GM23338 (cell line): ENCODE measurements around the gene VEGFC. TPM values are rescaled to one million over a fixed set of nuclear protein-coding genes. Genes with fewer than 3 reads are reported as not detected.

ENCODE experiments used
- ATAC-seq: fragments of 200-7000 bp; cut with Tn5 transposase; 3 replicates; pipeline ENCODE4 v1.9.1; 2020
- DNase-seq: peaks from one replicate; pipeline ENCODE4 v3.0.0-alpha.2; 2015; ENCODE audit warnings: low spot score
- H2AFZ ChIP-seq: fragments of 200-600 bp; sonication (generic); 2 replicates; pipeline ENCODE4 v1.8.0; 2016; ENCODE audit warnings: antibody characterized with exemption, mild to moderate bottlenecking, moderate library complexity
- H3F3A ChIP-seq: fragments of 200-600 bp; sonication (generic); replicated peaks from 2 replicates; pipeline ENCODE4 v1.8.0; 2017; ENCODE audit warnings: antibody characterized with exemption, mixed run types, low read depth
- H3K27ac ChIP-seq: fragments of 200-600 bp; sonication (generic); 2 replicates; pipeline ENCODE4 v1.6.1; 2016; ENCODE audit warnings: low read depth
- H3K27me3 ChIP-seq: fragments of 200-600 bp; sonication (generic); 2 replicates; pipeline ENCODE4 v1.8.0; 2016; ENCODE audit warnings: mild to moderate bottlenecking, mixed run types, moderate library complexity; ENCODE audit not compliant: insufficient read depth
- H3K36me3 ChIP-seq: fragments of 200-600 bp; sonication (generic); 2 replicates; pipeline ENCODE4 v1.8.0; 2016; ENCODE audit warnings: mild to moderate bottlenecking; ENCODE audit not compliant: insufficient read depth
- H3K4me1 ChIP-seq: fragments of 200-600 bp; sonication (generic); 2 replicates; pipeline ENCODE4 v1.8.0; 2016; ENCODE audit warnings: mild to moderate bottlenecking, moderate library complexity; ENCODE audit not compliant: insufficient read depth
- H3K4me2 ChIP-seq: fragments of 200-600 bp; sonication (generic); 2 replicates; pipeline ENCODE4 v1.7.1; 2017; ENCODE audit warnings: mixed run types
- H3K4me3 ChIP-seq: fragments of 200-600 bp; sonication (generic); 2 replicates; pipeline ENCODE4 v1.6.1; 2016; ENCODE audit warnings: mixed run types
- H3K79me2 ChIP-seq: fragments of 200-600 bp; sonication (generic); replicated peaks from 2 replicates; pipeline ENCODE4 v1.8.0; 2017; ENCODE audit warnings: mild to moderate bottlenecking; ENCODE audit not compliant: insufficient read depth
- H3K9me2 ChIP-seq: fragments of 200-600 bp; sonication (generic); 2 replicates; pipeline ENCODE4 v1.8.0; 2017; ENCODE audit not compliant: insufficient read depth
- H4K20me1 ChIP-seq: fragments of 200-600 bp; sonication (generic); replicated peaks from 2 replicates; pipeline ENCODE4 v1.8.0; 2017; ENCODE audit warnings: mild to moderate bottlenecking; ENCODE audit not compliant: insufficient read depth
- H3K27ac Mint-ChIP-seq: 2 replicates; pipeline ENCODE4 v1.8.0; 2020; ENCODE audit warnings: inconsistent platforms, mild to moderate bottlenecking, moderate library complexity, mixed read lengths
- H3K27me3 Mint-ChIP-seq: 3 replicates; pipeline ENCODE4 v1.8.0; 2022; ENCODE audit warnings: low read depth, mild to moderate bottlenecking, moderate library complexity, mixed read lengths, inconsistent platforms; ENCODE audit not compliant: insufficient read depth, poor library complexity
- H3K36me3 Mint-ChIP-seq: 3 replicates; pipeline ENCODE4 v1.8.0; 2021; ENCODE audit warnings: low read depth, mild to moderate bottlenecking, inconsistent platforms, moderate library complexity, mixed read lengths
- H3K4me1 Mint-ChIP-seq: 3 replicates; pipeline ENCODE4 v1.8.0; 2020; ENCODE audit warnings: mild to moderate bottlenecking, inconsistent platforms, mixed read lengths
- H3K4me3 Mint-ChIP-seq: 3 replicates; pipeline ENCODE4 v1.8.0; 2021; ENCODE audit warnings: moderate library complexity, mild to moderate bottlenecking, inconsistent platforms, mixed read lengths
- H3K9me3 Mint-ChIP-seq: 3 replicates; pipeline ENCODE4 v1.8.0; 2020; ENCODE audit warnings: moderate library complexity, mild to moderate bottlenecking, inconsistent platforms, mixed read lengths
- CREB1 ChIP-seq: fragments of 250-450 bp; sonication (Bioruptor Pico); IDR thresholded peaks from 2 replicates; pipeline ENCODE4 v1.5.0; 2020; ENCODE audit warnings: low read depth, mild to moderate bottlenecking, moderate library complexity
- ETS1 ChIP-seq: IDR thresholded peaks from 2 replicates; pipeline ENCODE4 v1.6.1; 2016; ENCODE audit warnings: antibody characterized with exemption
- EZH2phosphoT487 ChIP-seq: fragments of 200-600 bp; sonication (generic); IDR thresholded peaks from one replicate; pipeline ENCODE4 v1.8.1; 2018; ENCODE audit warnings: antibody characterized with exemption; ENCODE audit not compliant: unreplicated experiment
- JUNB ChIP-seq: IDR thresholded peaks from one replicate; pipeline ENCODE4 v1.6.1; 2016; ENCODE audit warnings: antibody characterized with exemption; ENCODE audit not compliant: unreplicated experiment
- NANOG ChIP-seq: IDR thresholded peaks from 2 replicates; pipeline ENCODE4 v1.6.1; 2016; ENCODE audit warnings: antibody characterized with exemption, borderline replicate concordance
- REST ChIP-seq: IDR thresholded peaks from one replicate; pipeline ENCODE4 v1.6.1; 2018; ENCODE audit warnings: antibody characterized with exemption; ENCODE audit not compliant: unreplicated experiment
- STAT1 ChIP-seq: IDR thresholded peaks from one replicate; pipeline ENCODE4 v1.6.1; 2016; ENCODE audit warnings: antibody characterized with exemption; ENCODE audit not compliant: unreplicated experiment
- ZNF331 ChIP-seq: fragments of 250-450 bp; sonication (Bioruptor Pico); IDR thresholded peaks from 2 replicates; pipeline ENCODE4 v1.5.0; 2020; ENCODE audit warnings: low read depth, mild to moderate bottlenecking, moderate library complexity
- ZNF462 ChIP-seq: fragments of 250-450 bp; sonication (Bioruptor Pico); IDR thresholded peaks from 2 replicates; pipeline ENCODE4 v1.5.0; 2020; ENCODE audit warnings: mild to moderate bottlenecking, moderate library complexity
- polyA plus RNA-seq: library from polyadenylated mRNA; unstranded; fragments of >200 nt; fragmentation: Nextera tagmentation; extraction: Ambion mirVana; gene quantifications from 2 replicates; pipeline ENCODE4 v1.2.1, GENCODE V29; 2016
- total RNA-seq: library from RNA; depleted of rRNA; stranded (reverse); fragments of >200 nt; shearing (Covaris generic); gene quantifications from 2 replicates; pipeline ENCODE4 v1.2.3, GENCODE V29; 2014
- TF ChIP-seq, protein P1 (sequence below), 2 experiments: fragments of 200-600 bp in 1 of 2; sonication (generic) in 1 of 2; conservative IDR thresholded peaks; 2 replicates each; pipeline versions ENCODE4 v1.5.1 to v1.6.1; 2016 to 2017; ENCODE audit warnings: antibody characterized with exemption in 2 of 2, low read depth in 2 of 2, mild to moderate bottlenecking in 2 of 2, moderate library complexity in 1 of 2

VEGFC gene
- total and polyA plus RNA-seq, 2 experiments from 2014 or later, result 0.87 to 1.1 TPM

- TF ChIP-seq REST, result no peak
- TF ChIP-seq, protein P1, sequence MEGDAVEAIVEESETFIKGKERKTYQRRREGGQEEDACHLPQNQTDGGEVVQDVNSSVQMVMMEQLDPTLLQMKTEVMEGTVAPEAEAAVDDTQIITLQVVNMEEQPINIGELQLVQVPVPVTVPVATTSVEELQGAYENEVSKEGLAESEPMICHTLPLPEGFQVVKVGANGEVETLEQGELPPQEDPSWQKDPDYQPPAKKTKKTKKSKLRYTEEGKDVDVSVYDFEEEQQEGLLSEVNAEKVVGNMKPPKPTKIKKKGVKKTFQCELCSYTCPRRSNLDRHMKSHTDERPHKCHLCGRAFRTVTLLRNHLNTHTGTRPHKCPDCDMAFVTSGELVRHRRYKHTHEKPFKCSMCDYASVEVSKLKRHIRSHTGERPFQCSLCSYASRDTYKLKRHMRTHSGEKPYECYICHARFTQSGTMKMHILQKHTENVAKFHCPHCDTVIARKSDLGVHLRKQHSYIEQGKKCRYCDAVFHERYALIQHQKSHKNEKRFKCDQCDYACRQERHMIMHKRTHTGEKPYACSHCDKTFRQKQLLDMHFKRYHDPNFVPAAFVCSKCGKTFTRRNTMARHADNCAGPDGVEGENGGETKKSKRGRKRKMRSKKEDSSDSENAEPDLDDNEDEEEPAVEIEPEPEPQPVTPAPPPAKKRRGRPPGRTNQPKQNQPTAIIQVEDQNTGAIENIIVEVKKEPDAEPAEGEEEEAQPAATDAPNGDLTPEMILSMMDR (conservative IDR thresholded peaks at IDR 0.05; ENCODE audit: low read depth in 2 of 2), result no peak
- TF ChIP-seq ETS1, result no peak
- TF ChIP-seq EZH2phosphoT487, result no peak
- no peak for TF ChIP-seq STAT1
- no peak for TF ChIP-seq CREB1 (CRISPR knock-in tag)
- TF ChIP-seq JUNB, result no peak
- no peak for TF ChIP-seq NANOG
Observed at GRCh38 chr4:176841711-176842112, 49.0 kb upstream of the VEGFC start (continued).

- H2AFZ ChIP-seq, result no peak overlapping the region
- no peaks in the 10 kb centered on the region for H3K27me3 Mint-ChIP-seq
- H3K36me3 Mint-ChIP-seq, result no peaks in the 10 kb centered on the region
- no peak overlapping the region for H3K4me2 ChIP-seq
- H3K9me3 Mint-ChIP-seq, result no peaks in the 10 kb centered on the region
- peaks cover 5% of the 10 kb centered on the region; the same call in 1 of the 2 replicates for H3K4me1 ChIP-seq
- DNase-seq, result no peak
- H3K27ac Mint-ChIP-seq, result no peak overlapping the region
- H3K79me2 ChIP-seq, result no peaks in the 10 kb centered on the region
- H3K27me3 ChIP-seq, result no peaks in the 10 kb centered on the region
- H3K4me3 Mint-ChIP-seq, result no peak overlapping the region
- no peak for ATAC-seq
- H3K9me2 ChIP-seq, result no peaks in the 10 kb centered on the region
- no peak for TF ChIP-seq EZH2phosphoT487
- no peak for TF ChIP-seq ZNF462 (CRISPR knock-in tag)
- no peak for TF ChIP-seq NANOG
- no peak for TF ChIP-seq STAT1
- TF ChIP-seq ZNF331, result no peak
- TF ChIP-seq CREB1 (CRISPR knock-in tag), result no peak
- H4K20me1 ChIP-seq, result no peaks in the 10 kb centered on the region
- no peak overlapping the region for H3K4me3 ChIP-seq
- no peaks in the 10 kb centered on the region for H3F3A ChIP-seq
- no peaks in the 10 kb centered on the region for H3K36me3 ChIP-seq
- 0 out of 3 replicates have a peak, but pooled peaks cover 2% of the 10 kb centered on the region for H3K4me1 Mint-ChIP-seq
- H3K27ac ChIP-seq, result no peak overlapping the region
Observed at GRCh38 chr4:176840166-176840565, 47.4 kb upstream of the VEGFC start.
